SK-N-SH treated with all-trans-retinoic acid at 6 μM for 48 hours (cell line): Measurements from ENCODE around the gene PEDS1.

ENCODE experiments used
- ATAC-seq: fragments of 200-7000 bp; cut with Tn5 transposase; 3 replicates; pipeline ENCODE4 v1.9.1; 2020; ENCODE audit warnings: mild to moderate bottlenecking, moderate library complexity
- ARNTL ChIP-seq: fragments of 450-650 bp; formaldehyde crosslinking; IDR thresholded peaks from 2 replicates; pipeline ENCODE4 v1.5.0; 2020; ENCODE audit warnings: low read depth, mild to moderate bottlenecking, moderate library complexity, borderline replicate concordance
- BACH2 ChIP-seq: fragments of 250-450 bp; sonication (Bioruptor Pico); IDR thresholded peaks from 2 replicates; pipeline ENCODE4 v1.9.0; 2021; ENCODE audit warnings: mild to moderate bottlenecking, borderline replicate concordance
- CREB5 ChIP-seq: fragments of 250-450 bp; sonication (Bioruptor Pico); IDR thresholded peaks from 2 replicates; pipeline ENCODE4 v1.5.1; 2020; ENCODE audit warnings: low read depth, mild to moderate bottlenecking, moderate library complexity
- CSDC2 ChIP-seq: fragments of 250-450 bp; sonication (Bioruptor Pico); IDR thresholded peaks from 2 replicates; pipeline ENCODE4 v1.5.0; 2020; ENCODE audit warnings: mild to moderate bottlenecking, moderate library complexity
- CSRNP3 ChIP-seq: fragments of 250-450 bp; sonication (Bioruptor Pico); IDR thresholded peaks from 2 replicates; pipeline ENCODE4 v1.5.1; 2021; ENCODE audit warnings: mild to moderate bottlenecking, moderate library complexity
- ESRRG ChIP-seq: fragments of 250-450 bp; sonication (Bioruptor Pico); IDR thresholded peaks from 2 replicates; pipeline ENCODE4 v1.6.1; 2021; ENCODE audit warnings: mild to moderate bottlenecking
- GLIS3 ChIP-seq: fragments of 250-450 bp; sonication (Bioruptor Pico); IDR thresholded peaks from 2 replicates; pipeline ENCODE4 v1.5.0; 2020; ENCODE audit warnings: mild to moderate bottlenecking, moderate library complexity
- ISL1 ChIP-seq: fragments of 250-450 bp; sonication (Bioruptor Pico); IDR thresholded peaks from 2 replicates; pipeline ENCODE4 v2.1.2; 2022; ENCODE audit warnings: mild to moderate bottlenecking, moderate library complexity
- OSR1 ChIP-seq: fragments of 250-450 bp; sonication (Bioruptor Pico); IDR thresholded peaks from 2 replicates; pipeline ENCODE4 v1.8.0; 2022; ENCODE audit warnings: moderate library complexity, mild to moderate bottlenecking, inconsistent platforms
- PATZ1 ChIP-seq: fragments of 250-450 bp; sonication (Bioruptor Pico); IDR thresholded peaks from 2 replicates; pipeline ENCODE4 v1.8.0; 2020; ENCODE audit warnings: mild to moderate bottlenecking, moderate library complexity, borderline replicate concordance
- POU6F1 ChIP-seq: fragments of 250-450 bp; sonication (Bioruptor Pico); IDR thresholded peaks from 2 replicates; pipeline ENCODE4 v1.8.0; 2021; ENCODE audit warnings: low read depth, mild to moderate bottlenecking, moderate library complexity, borderline replicate concordance
- PPARA ChIP-seq: fragments of 250-450 bp; sonication (Bioruptor Pico); IDR thresholded peaks from 2 replicates; pipeline ENCODE4 v1.5.0; 2020; ENCODE audit warnings: mild to moderate bottlenecking, borderline replicate concordance
- RARB ChIP-seq: fragments of 250-450 bp; sonication (Bioruptor Pico); IDR thresholded peaks from 2 replicates; pipeline ENCODE4 v1.8.0; 2021; ENCODE audit warnings: mild to moderate bottlenecking, moderate library complexity
- SNAI2 ChIP-seq: fragments of 250-450 bp; sonication (Bioruptor Pico); IDR thresholded peaks from 2 replicates; pipeline ENCODE4 v1.5.0; 2020; ENCODE audit warnings: mild to moderate bottlenecking, moderate library complexity
- TCF4 ChIP-seq: fragments of 250-450 bp; sonication (Bioruptor Pico); IDR thresholded peaks from 2 replicates; pipeline ENCODE4 v1.8.0; 2021; ENCODE audit warnings: mild to moderate bottlenecking, moderate library complexity, borderline replicate concordance
- TOX ChIP-seq: fragments of 250-450 bp; sonication (Bioruptor Pico); IDR thresholded peaks from 2 replicates; pipeline ENCODE4 v1.8.0; 2021; ENCODE audit warnings: mild to moderate bottlenecking, moderate library complexity, borderline replicate concordance
- ZC3H10 ChIP-seq: fragments of 250-450 bp; sonication (Bioruptor Pico); IDR thresholded peaks from 2 replicates; pipeline ENCODE4 v1.5.1; 2021; ENCODE audit warnings: mild to moderate bottlenecking, moderate library complexity
- ZFP3 ChIP-seq: fragments of 250-450 bp; sonication (Bioruptor Pico); IDR thresholded peaks from 2 replicates; pipeline ENCODE4 v1.5.0; 2020; ENCODE audit warnings: mild to moderate bottlenecking, moderate library complexity
- ZFP30 ChIP-seq: fragments of 450-650 bp; formaldehyde crosslinking; IDR thresholded peaks from 2 replicates; pipeline ENCODE4 v1.5.0; 2022; ENCODE audit warnings: mild to moderate bottlenecking, moderate library complexity
- ZNF565 ChIP-seq: fragments of 450-650 bp; formaldehyde crosslinking; conservative IDR thresholded peaks from 2 replicates; pipeline ENCODE4 v1.5.0; 2020; ENCODE audit warnings: low read depth, mild to moderate bottlenecking, moderate library complexity
- ZNF70 ChIP-seq: fragments of 450-650 bp; formaldehyde crosslinking; IDR thresholded peaks from 2 replicates; pipeline ENCODE4 v1.5.0; 2020; ENCODE audit warnings: mild to moderate bottlenecking, moderate library complexity
- ZNF8 ChIP-seq: fragments of 450-650 bp; formaldehyde crosslinking; IDR thresholded peaks from 2 replicates; pipeline ENCODE4 v1.5.0; 2020; ENCODE audit warnings: mild to moderate bottlenecking, moderate library complexity
- TF ChIP-seq, protein P1 (sequence below): fragments of 250-450 bp; sonication (Bioruptor Pico); IDR thresholded peaks from 2 replicates; pipeline ENCODE4 v1.5.0; 2020; ENCODE audit warnings: mild to moderate bottlenecking, moderate library complexity

The PEDS1 gene

DNA sequence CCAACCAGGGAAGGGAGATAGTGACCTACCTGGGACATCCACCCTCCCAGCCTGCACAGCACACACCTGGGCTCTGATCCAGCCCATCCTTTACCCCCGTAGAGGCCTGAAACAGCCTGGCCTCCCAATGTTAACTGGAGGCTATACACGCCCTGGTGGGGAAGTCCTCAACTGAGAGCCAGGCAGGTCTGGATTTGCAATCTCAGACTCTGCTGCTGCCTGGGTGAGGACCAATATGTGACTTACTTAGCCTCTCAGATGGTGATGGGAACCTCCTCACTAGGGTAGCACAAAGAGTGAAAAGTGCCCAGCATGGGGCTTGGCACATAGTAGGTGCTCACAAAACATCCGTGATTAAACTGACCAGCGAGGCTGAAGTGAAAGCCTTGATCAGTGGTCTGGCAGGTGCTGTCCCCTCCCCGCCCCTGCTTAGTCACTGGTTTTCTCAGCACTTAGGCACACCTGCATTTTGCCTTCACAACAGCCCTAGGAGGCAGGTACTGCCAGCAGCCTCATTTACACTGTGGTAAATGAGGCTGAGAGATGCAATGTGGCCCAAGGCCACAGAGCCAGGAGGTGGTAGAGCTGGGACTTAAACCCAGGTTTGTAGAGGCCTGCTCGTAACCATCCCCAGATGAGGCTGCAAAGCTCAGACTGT lies 12.4 kb downstream of the PEDS1 start:
- TF ChIP-seq ZFP3 (no peak), PATZ1 (no peak)
- no peak for ATAC-seq

DNA sequence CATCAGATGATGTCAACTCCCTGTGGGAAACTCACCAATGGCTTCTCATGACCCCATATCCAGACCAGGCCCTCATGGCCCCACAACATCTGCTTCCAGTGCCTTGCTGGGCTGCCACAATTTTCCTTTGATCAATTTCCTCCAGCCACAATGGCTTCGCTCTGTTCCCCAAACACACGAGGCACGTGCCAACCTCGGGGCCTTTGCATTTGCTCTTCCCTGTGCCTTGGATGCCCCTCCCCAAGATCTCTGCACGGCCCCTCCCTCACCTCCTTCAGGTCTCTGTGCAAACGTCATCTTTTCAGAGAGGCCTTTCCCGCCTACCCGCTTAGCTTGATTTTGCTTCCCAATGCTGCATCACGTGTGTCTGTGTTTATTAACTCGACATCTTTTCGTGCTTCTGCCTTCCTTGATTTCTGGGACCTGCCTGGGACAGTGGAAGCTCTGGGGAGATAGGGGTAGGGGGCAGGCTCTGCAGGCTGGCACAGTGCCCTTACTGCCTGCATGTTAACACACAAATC lies 13.1 kb downstream of the PEDS1 start:
- no peak for TF ChIP-seq OSR1 (CRISPR knock-in tag)
- no peak for TF ChIP-seq TOX (CRISPR knock-in tag)
- no peak for TF ChIP-seq ZFP30 (CRISPR knock-in tag)
- TF ChIP-seq RARB (CRISPR knock-in tag) = no peak
- ATAC-seq = no peak

DNA sequence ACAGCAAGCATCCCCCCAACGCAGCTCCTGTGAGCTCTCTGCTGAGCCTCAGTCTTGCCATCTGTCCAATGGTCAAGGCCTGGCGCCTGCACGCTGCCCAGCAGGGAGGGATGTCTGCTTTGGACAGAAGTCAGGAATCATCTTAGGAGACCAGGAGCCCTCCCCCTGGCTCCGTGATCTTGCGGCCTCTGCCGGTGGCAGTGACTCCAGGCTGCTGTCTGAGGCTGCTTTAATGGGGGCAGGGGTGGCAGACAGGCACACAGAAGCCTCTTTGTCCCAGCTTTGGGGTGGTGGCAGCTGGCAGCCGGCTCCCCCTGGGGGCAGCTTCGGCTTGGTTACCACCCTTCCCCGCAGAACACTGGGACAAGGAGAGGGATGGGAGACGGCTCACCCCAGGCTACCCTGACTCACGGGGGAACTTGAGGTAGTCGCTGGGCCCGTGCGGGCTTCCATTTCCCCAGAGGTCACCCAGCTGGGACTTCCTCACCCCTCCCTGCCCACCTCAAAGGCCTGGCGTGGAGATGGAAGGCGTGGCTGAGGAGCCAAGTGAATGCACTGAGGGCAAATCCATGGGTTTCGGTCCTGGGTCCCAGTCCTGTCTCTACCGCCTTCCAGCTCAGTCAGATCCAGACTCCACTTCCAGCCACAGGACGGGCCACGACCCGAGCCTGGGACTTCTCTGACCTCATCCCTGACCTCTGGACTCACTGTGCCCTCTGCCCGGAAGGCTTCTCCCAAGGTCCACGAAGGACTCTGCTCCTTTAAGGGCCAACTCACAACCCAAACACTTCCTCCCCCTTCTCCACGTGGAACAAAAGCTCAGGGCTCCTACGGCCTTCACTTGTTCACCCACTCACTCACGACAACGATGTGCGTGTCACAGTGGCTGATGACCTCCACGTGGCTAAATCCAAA lies 14.8 kb downstream of the PEDS1 start:
- ATAC-seq = peak; percentile 15; the same call in 1 of the 3 replicates
- TF ChIP-seq SNAI2 (no peak), ZNF70 (no peak), GLIS3 (CRISPR knock-in tag) (no peak), ARNTL (no peak), ZNF8 (CRISPR knock-in tag) (no peak), PATZ1 (no peak), ZFP3 (no peak), CREB5 (no peak), BACH2 (CRISPR knock-in tag) (no peak), ZNF565 (CRISPR knock-in tag) (no peak), PPARA (CRISPR knock-in tag) (no peak), ISL1 (CRISPR knock-in tag) (no peak), CSDC2 (CRISPR knock-in tag) (no peak), CSRNP3 (no peak), ZFP30 (CRISPR knock-in tag) (no peak), TCF4 (CRISPR knock-in tag) (no peak), POU6F1 (no peak), ZC3H10 (CRISPR knock-in tag) (no peak), ESRRG (CRISPR knock-in tag) (no peak)
- TF ChIP-seq, protein P1, sequence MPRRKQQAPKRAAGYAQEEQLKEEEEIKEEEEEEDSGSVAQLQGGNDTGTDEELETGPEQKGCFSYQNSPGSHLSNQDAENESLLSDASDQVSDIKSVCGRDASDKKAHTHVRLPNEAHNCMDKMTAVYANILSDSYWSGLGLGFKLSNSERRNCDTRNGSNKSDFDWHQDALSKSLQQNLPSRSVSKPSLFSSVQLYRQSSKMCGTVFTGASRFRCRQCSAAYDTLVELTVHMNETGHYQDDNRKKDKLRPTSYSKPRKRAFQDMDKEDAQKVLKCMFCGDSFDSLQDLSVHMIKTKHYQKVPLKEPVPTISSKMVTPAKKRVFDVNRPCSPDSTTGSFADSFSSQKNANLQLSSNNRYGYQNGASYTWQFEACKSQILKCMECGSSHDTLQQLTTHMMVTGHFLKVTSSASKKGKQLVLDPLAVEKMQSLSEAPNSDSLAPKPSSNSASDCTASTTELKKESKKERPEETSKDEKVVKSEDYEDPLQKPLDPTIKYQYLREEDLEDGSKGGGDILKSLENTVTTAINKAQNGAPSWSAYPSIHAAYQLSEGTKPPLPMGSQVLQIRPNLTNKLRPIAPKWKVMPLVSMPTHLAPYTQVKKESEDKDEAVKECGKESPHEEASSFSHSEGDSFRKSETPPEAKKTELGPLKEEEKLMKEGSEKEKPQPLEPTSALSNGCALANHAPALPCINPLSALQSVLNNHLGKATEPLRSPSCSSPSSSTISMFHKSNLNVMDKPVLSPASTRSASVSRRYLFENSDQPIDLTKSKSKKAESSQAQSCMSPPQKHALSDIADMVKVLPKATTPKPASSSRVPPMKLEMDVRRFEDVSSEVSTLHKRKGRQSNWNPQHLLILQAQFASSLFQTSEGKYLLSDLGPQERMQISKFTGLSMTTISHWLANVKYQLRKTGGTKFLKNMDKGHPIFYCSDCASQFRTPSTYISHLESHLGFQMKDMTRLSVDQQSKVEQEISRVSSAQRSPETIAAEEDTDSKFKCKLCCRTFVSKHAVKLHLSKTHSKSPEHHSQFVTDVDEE (CRISPR knock-in tag) = no peak
